Ishikawa (cell line): ENCODE measurements around the gene SSH2.

Experiments
- CEBPB ChIP-seq: IDR thresholded peaks from 2 replicates; pipeline ENCODE4 v1.6.1; 2012
- CREB1 ChIP-seq: IDR thresholded peaks from 2 replicates; pipeline ENCODE4 v1.6.1; 2012; ENCODE audit warnings: low read depth
- EGR1 ChIP-seq: IDR thresholded peaks from 2 replicates; pipeline ENCODE4 v1.6.1; 2012
- EP300 ChIP-seq: IDR thresholded peaks from 2 replicates; pipeline ENCODE4 v1.6.1; 2012; ENCODE audit warnings: borderline replicate concordance
- FOXM1 ChIP-seq: IDR thresholded peaks from 2 replicates; pipeline ENCODE4 v1.6.1; 2012; ENCODE audit warnings: low read depth, borderline replicate concordance
- NFIC ChIP-seq: IDR thresholded peaks from 2 replicates; pipeline ENCODE4 v1.6.1; 2012
- RAD21 ChIP-seq: IDR thresholded peaks from 2 replicates; pipeline ENCODE4 v1.6.1; 2012; ENCODE audit warnings: low read depth
- TAF1 ChIP-seq: IDR thresholded peaks from 2 replicates; pipeline ENCODE4 v1.6.1; 2012; ENCODE audit warnings: low read depth, mild to moderate bottlenecking
- TCF12 ChIP-seq: IDR thresholded peaks from 2 replicates; pipeline ENCODE4 v1.6.1; 2012; ENCODE audit warnings: low read depth
- TEAD4 ChIP-seq: IDR thresholded peaks from 2 replicates; pipeline ENCODE4 v1.6.1; 2012
- USF1 ChIP-seq: IDR thresholded peaks from 2 replicates; pipeline ENCODE4 v1.6.1; 2012
- YY1 ChIP-seq: IDR thresholded peaks from 2 replicates; pipeline ENCODE4 v1.6.1; 2012; ENCODE audit warnings: low read depth
- ZBTB7A ChIP-seq: IDR thresholded peaks from 2 replicates; pipeline ENCODE4 v1.6.1; 2012; ENCODE audit warnings: low read depth
- TF ChIP-seq, protein P1 (sequence below): IDR thresholded peaks from 2 replicates; pipeline ENCODE4 v1.6.1; 2012; ENCODE audit warnings: low read depth, mild to moderate bottlenecking
- TF ChIP-seq, protein P2 (sequence below): IDR thresholded peaks from 2 replicates; pipeline ENCODE4 v1.6.1; 2012

Gene SSH2

DNA sequence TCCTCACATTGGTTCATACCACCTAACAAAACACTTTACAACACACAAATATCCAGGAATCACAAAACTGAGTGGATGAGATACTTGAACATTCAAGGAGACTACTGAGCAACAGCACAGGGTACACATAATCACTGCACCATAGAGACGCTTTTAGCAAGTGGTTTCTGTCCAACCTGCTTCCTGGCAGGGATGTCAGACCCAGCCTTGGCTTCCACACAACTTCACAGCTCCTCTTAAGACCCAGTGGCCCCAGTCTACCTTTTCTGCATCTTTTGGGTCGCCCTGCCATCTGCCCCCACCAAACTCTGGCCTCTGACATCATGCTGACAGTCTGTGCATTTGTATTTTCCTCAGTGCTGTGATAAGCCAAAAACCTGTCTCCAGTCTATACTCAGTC, 301.4 kb downstream of the SSH2 start:
- TF ChIP-seq EP300 (no peak), YY1 (no peak), CREB1 (no peak), TEAD4 (no peak), EGR1 (no peak), ZBTB7A (no peak), TAF1 (no peak), NFIC (no peak), CEBPB (no peak), USF1 (no peak), TCF12 (no peak), FOXM1 (no peak), RAD21 (no peak)
- TF ChIP-seq, protein P1, sequence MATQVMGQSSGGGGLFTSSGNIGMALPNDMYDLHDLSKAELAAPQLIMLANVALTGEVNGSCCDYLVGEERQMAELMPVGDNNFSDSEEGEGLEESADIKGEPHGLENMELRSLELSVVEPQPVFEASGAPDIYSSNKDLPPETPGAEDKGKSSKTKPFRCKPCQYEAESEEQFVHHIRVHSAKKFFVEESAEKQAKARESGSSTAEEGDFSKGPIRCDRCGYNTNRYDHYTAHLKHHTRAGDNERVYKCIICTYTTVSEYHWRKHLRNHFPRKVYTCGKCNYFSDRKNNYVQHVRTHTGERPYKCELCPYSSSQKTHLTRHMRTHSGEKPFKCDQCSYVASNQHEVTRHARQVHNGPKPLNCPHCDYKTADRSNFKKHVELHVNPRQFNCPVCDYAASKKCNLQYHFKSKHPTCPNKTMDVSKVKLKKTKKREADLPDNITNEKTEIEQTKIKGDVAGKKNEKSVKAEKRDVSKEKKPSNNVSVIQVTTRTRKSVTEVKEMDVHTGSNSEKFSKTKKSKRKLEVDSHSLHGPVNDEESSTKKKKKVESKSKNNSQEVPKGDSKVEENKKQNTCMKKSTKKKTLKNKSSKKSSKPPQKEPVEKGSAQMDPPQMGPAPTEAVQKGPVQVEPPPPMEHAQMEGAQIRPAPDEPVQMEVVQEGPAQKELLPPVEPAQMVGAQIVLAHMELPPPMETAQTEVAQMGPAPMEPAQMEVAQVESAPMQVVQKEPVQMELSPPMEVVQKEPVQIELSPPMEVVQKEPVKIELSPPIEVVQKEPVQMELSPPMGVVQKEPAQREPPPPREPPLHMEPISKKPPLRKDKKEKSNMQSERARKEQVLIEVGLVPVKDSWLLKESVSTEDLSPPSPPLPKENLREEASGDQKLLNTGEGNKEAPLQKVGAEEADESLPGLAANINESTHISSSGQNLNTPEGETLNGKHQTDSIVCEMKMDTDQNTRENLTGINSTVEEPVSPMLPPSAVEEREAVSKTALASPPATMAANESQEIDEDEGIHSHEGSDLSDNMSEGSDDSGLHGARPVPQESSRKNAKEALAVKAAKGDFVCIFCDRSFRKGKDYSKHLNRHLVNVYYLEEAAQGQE: no peak
- TF ChIP-seq, protein P2, sequence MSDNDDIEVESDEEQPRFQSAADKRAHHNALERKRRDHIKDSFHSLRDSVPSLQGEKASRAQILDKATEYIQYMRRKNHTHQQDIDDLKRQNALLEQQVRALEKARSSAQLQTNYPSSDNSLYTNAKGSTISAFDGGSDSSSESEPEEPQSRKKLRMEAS: no peak

- TF ChIP-seq, protein P1: no peak
- no peak for TF ChIP-seq RAD21
- TF ChIP-seq YY1: no peak
- no peak for TF ChIP-seq EP300
- no peak for TF ChIP-seq CREB1
- TF ChIP-seq EGR1: no peak
- no peak for TF ChIP-seq TAF1
- no peak for TF ChIP-seq NFIC
- TF ChIP-seq USF1: no peak
- no peak for TF ChIP-seq ZBTB7A
- no peak for TF ChIP-seq TCF12
- TF ChIP-seq TEAD4: no peak
- TF ChIP-seq CEBPB: no peak
- TF ChIP-seq FOXM1: no peak
- TF ChIP-seq, protein P2: no peak
Measured at GRCh38 chr17:29627951-29628350, 302.1 kb downstream of the SSH2 start.

- TF ChIP-seq ZBTB7A (no peak), TAF1 (no peak), RAD21 (no peak), CREB1 (no peak), NFIC (no peak), YY1 (no peak), EGR1 (no peak), TEAD4 (no peak), USF1 (no peak), EP300 (no peak)
- TF ChIP-seq, protein P1: no peak
Measured at GRCh38 chr17:29625037-29625750, 304.8 kb downstream of the SSH2 start.

- no peak for TF ChIP-seq TEAD4
- TF ChIP-seq CREB1: no peak
- TF ChIP-seq, protein P1: no peak
- TF ChIP-seq NFIC: no peak
- TF ChIP-seq RAD21: no peak
- TF ChIP-seq ZBTB7A: no peak
- no peak for TF ChIP-seq USF1
- no peak for TF ChIP-seq TAF1
- TF ChIP-seq, protein P2: no peak
- no peak for TF ChIP-seq FOXM1
- no peak for TF ChIP-seq TCF12
- no peak for TF ChIP-seq CEBPB
Measured at GRCh38 chr17:29624586-29624985, 305.4 kb downstream of the SSH2 start.
